Progenitor cell of endocrine pancreas (in vitro differentiated cells): Measurements from ENCODE around the gene DBH. TPM values are rescaled to one million over a fixed set of nuclear protein-coding genes. Genes with fewer than 3 reads are reported as not detected.

Source experiments
- DNase-seq: peaks from one replicate; pipeline ENCODE4 v3.0.0; 2021; ENCODE audit warnings: low spot score; ENCODE audit not compliant: unreplicated experiment
- H3K27ac Mint-ChIP-seq: 2 replicates; pipeline ENCODE4 v1.8.0; 2021; ENCODE audit warnings: mild to moderate bottlenecking, moderate library complexity, mixed read lengths
- H3K27me3 Mint-ChIP-seq: 2 replicates; pipeline ENCODE4 v1.8.0; 2021; ENCODE audit warnings: mixed read lengths
- H3K36me3 Mint-ChIP-seq: 2 replicates; pipeline ENCODE4 v1.8.0; 2022; ENCODE audit warnings: mixed read lengths; ENCODE audit not compliant: insufficient read depth
- H3K4me1 Mint-ChIP-seq: 2 replicates; pipeline ENCODE4 v1.8.0; 2021; ENCODE audit warnings: low read depth, mixed read lengths
- H3K4me3 Mint-ChIP-seq: 2 replicates; pipeline ENCODE4 v1.8.0; 2021; ENCODE audit warnings: low read depth, mild to moderate bottlenecking, moderate library complexity, mixed read lengths
- H3K9me3 Mint-ChIP-seq: 2 replicates; pipeline ENCODE4 v1.8.0; 2021; ENCODE audit warnings: low read depth, mixed read lengths
- CTCF ChIP-seq: fragments of 200-600 bp; sonication (generic); IDR thresholded peaks from one replicate; pipeline ENCODE4 v1.5.0; 2021; ENCODE audit warnings: antibody characterized with exemption, mild to moderate bottlenecking; ENCODE audit not compliant: unreplicated experiment
- total RNA-seq: library from RNA; stranded (reverse); gene quantifications from 2 replicates; pipeline ENCODE4 v1.2.1, GENCODE V29; 2021

DBH gene
- total RNA-seq, 1 donor from 2014 or later = not detected

- no peak for DNase-seq
- no peaks in the 10 kb centered on the region for H3K36me3 Mint-ChIP-seq
- H3K4me1 Mint-ChIP-seq = peaks cover 21% of the 10 kb centered on the region
- peak overlapping the region; percentile 59 for H3K27ac Mint-ChIP-seq
- no peak overlapping the region for H3K4me3 Mint-ChIP-seq
- no peaks in the 10 kb centered on the region for H3K9me3 Mint-ChIP-seq
- H3K27me3 Mint-ChIP-seq = no peaks in the 10 kb centered on the region
- TF ChIP-seq CTCF = no peak
Observed at GRCh38 chr9:133690081-133690561, 54.0 kb downstream of the DBH start.

GRCh38 chr9:133691191-133691590 lies 55.0 kb downstream of the DBH start:
- no peaks in the 10 kb centered on the region for H3K9me3 Mint-ChIP-seq
- no peaks in the 10 kb centered on the region for H3K36me3 Mint-ChIP-seq
- H3K27ac Mint-ChIP-seq = peak overlapping the region; percentile 92
- H3K4me1 Mint-ChIP-seq = peaks cover 21% of the 10 kb centered on the region
- no peak overlapping the region for H3K4me3 Mint-ChIP-seq
- TF ChIP-seq CTCF = no peak
- H3K27me3 Mint-ChIP-seq = no peaks in the 10 kb centered on the region
- no peak for DNase-seq

DNA sequence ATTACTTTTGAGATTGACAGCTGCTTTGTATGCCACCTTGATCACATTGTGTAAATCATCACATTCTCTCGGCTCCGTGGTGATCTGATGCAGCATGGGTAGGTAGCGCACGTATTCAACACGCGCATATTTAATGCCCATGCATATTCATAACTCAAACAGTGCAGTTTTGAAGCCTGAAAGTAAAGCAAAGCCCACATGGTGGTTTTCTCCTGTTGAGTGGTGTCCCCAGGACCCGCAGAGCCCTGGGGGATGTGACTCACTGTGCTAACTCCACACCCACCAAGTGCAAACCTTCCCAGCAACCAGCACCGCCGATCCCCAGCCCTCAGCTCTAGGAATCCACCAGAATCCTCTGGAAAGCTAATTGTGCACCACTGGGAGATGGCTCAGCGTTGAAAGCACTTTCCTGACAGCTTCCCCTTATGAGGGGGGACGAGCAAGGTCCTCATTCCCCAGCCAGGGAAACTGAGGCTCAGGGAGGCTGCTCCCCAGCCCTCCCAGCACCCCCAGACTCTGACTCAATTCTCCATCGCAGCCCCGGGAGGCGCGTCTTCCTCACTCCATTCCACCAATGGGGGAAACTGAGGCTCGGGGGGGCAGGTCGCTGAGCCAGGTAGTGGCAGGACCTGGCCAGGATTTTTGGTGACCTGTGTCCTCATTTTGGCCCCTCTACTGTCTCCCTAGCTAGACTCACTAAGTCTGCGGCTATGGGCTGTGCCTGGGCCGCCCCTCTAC lies 55.6 kb downstream of the DBH start:
- peaks cover 21% of the 10 kb centered on the region for H3K4me1 Mint-ChIP-seq
- no peak overlapping the region for H3K4me3 Mint-ChIP-seq
- DNase-seq = no peak
- no peak for TF ChIP-seq CTCF
- H3K36me3 Mint-ChIP-seq = no peaks in the 10 kb centered on the region
- peaks cover 6% of the 10 kb centered on the region for H3K27me3 Mint-ChIP-seq
- no peaks in the 10 kb centered on the region for H3K9me3 Mint-ChIP-seq
- H3K27ac Mint-ChIP-seq = peak overlapping the region; percentile 49

- H3K36me3 Mint-ChIP-seq = no peaks in the 10 kb centered on the region
- no peak overlapping the region for H3K27ac Mint-ChIP-seq
- H3K4me3 Mint-ChIP-seq = no peak overlapping the region
- TF ChIP-seq CTCF = no peak
- DNase-seq = no peak
- peaks cover 21% of the 10 kb centered on the region for H3K4me1 Mint-ChIP-seq
- peaks cover 7% of the 10 kb centered on the region for H3K27me3 Mint-ChIP-seq
- no peaks in the 10 kb centered on the region for H3K9me3 Mint-ChIP-seq
Observed at GRCh38 chr9:133692364-133692985, 56.3 kb downstream of the DBH start.

DNA sequence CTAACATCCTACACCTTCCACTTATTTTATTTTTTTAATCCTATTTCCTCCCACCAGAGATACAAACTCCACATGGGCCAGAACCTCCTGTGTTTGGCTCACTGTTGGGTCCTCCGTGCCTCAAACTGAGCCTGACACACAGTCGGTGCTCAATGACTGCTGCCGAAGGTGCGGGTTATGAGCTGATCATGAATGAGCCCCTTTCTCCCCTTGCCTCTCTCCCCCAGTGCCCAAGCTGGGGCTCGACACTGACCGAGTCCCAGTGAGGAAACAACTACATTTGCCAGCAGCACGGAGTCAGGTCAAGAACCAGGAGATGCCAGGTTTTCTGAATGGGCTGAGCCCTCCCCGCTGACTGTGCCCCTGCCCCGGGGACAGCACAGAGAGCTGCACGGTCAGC lies 57.0 kb downstream of the DBH start:
- H3K36me3 Mint-ChIP-seq = no peaks in the 10 kb centered on the region
- peaks cover 21% of the 10 kb centered on the region for H3K4me1 Mint-ChIP-seq
- DNase-seq = no peak
- H3K9me3 Mint-ChIP-seq = no peaks in the 10 kb centered on the region
- peaks cover 7% of the 10 kb centered on the region for H3K27me3 Mint-ChIP-seq
- no peak for TF ChIP-seq CTCF
- no peak overlapping the region for H3K4me3 Mint-ChIP-seq
- no peak overlapping the region for H3K27ac Mint-ChIP-seq
